Fibroblast of mammary gland (primary cell): Measurements from ENCODE around the gene SPDEF.

Experiments used
- DNase-seq: peaks from one replicate; pipeline ENCODE4 v3.0.0-alpha.2; 2010; ENCODE audit warnings: low read depth
- H3K4me3 ChIP-seq: 2 replicates; pipeline ENCODE4 v1.5.1; 2011; ENCODE audit warnings: low read depth, mild to moderate bottlenecking, low read length, moderate library complexity; ENCODE audit not compliant: control insufficient read depth
- TF ChIP-seq, protein P1 (sequence below): conservative IDR thresholded peaks from 2 replicates; pipeline ENCODE4 v1.5.1; 2011; ENCODE audit warnings: low read depth, low read length, inconsistent platforms; ENCODE audit not compliant: control insufficient read depth, insufficient read depth

The SPDEF gene

DNA sequence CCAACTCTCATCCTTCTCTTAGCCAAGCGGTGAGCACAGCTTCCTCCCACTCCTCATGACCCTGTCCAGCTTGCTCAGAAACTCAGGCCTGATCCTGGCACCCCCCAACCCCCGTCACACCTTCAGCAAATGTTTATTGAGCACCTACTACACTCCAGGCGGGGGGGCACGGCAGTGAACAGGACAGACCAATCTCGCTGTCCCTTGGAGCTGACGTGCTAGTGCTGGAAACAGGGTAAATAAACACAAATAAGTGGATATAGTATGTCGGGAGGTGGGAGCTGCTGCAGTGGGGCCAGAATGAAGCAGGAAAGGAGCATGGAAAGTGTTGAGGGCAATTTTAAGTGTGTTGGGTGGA, 7.4 kb upstream of the SPDEF start:
- DNase-seq, result no peak
- TF ChIP-seq, protein P1, sequence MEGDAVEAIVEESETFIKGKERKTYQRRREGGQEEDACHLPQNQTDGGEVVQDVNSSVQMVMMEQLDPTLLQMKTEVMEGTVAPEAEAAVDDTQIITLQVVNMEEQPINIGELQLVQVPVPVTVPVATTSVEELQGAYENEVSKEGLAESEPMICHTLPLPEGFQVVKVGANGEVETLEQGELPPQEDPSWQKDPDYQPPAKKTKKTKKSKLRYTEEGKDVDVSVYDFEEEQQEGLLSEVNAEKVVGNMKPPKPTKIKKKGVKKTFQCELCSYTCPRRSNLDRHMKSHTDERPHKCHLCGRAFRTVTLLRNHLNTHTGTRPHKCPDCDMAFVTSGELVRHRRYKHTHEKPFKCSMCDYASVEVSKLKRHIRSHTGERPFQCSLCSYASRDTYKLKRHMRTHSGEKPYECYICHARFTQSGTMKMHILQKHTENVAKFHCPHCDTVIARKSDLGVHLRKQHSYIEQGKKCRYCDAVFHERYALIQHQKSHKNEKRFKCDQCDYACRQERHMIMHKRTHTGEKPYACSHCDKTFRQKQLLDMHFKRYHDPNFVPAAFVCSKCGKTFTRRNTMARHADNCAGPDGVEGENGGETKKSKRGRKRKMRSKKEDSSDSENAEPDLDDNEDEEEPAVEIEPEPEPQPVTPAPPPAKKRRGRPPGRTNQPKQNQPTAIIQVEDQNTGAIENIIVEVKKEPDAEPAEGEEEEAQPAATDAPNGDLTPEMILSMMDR, result no peak
- no peak overlapping the region for H3K4me3 ChIP-seq

- TF ChIP-seq, protein P1, result no peak
- H3K4me3 ChIP-seq, result no peak overlapping the region
- DNase-seq, result no peak
Observed at GRCh38 chr6:34562861-34563512, 6.9 kb upstream of the SPDEF start.

DNA sequence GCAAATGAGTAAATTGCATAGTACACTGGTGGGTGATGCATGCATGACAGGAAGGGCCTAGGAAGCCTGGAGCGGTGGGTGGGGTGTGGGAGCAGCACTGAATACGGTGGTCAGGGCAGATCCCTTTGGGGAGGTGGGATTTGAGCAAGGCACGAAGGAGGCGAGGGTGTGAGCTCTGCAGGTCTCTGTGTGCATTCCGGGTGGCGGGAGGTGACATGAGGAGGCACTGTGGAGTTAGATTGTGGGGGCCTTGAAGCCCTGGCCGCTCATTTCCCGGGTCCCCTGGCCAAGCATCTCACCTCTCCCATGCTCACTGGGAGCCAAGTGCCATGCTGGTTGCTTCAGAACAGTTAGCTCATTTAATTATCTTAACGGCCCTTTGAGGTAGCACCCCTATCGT, 6.2 kb upstream of the SPDEF start:
- no peak overlapping the region for H3K4me3 ChIP-seq

DNA sequence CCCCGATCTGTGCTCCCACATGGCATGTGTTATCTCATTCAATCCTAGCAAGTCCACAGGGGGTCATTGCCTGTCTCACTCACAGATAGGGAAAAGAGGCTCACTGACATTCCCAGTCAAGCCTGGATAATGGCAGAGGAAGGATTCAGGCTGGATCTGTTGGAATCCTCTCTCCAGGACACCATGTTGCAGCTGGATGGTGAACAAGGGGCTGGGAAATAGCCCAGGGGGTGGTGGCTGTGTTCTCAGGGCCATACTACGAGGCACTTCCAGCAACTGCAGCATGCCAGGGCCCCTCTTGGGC, 5.0 kb upstream of the SPDEF start:
- H3K4me3 ChIP-seq, result no peak overlapping the region
- no peak for DNase-seq
- TF ChIP-seq, protein P1, result no peak

More for the DNA sequence above, 6.2 kb upstream of the SPDEF start:
- no peak for DNase-seq
- TF ChIP-seq, protein P1, result no peak

DNA sequence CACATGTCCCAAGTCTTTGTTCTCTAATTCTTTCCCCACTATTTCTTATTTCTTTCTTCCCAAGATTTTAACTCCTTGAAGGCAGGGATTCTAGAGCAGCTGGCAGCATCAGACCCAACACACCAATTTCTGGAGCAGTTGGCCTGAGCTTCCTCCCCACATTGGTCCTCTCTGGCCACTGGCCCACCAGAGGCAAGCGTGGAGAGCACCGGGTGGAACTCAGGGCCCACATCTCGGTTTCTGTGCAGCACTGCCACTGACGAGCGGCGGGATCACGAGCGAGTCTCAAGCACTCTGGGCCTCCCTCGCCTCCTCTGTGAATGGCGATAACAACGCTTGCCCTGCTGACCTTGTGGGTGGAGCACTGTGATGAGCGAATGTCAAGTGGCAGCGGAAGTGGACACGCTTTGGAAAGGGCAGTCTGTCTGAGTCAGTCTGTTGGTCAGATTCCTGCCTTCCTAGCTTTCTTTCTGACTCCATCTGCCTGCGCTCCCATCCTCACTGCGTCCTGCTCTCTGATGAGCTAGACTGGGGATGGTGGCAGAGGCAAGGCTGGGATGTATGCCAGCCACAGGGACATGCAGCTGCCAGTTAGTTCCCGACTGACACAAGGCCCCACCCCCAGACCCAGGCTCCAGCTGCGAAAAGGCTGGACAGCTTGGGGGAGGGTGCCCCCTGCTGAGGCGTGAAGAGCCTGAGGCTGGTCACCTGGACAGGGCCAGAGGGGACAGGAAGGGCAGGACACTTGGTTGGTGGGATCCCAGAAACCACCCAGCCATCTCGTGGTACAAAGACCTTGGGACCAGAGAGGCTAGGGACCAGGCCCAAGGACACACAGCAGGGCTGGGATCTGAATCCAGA, 4.5 kb upstream of the SPDEF start:
- TF ChIP-seq, protein P1, result no peak
- peak; percentile 43 for DNase-seq
- H3K4me3 ChIP-seq, result no peak overlapping the region

DNA sequence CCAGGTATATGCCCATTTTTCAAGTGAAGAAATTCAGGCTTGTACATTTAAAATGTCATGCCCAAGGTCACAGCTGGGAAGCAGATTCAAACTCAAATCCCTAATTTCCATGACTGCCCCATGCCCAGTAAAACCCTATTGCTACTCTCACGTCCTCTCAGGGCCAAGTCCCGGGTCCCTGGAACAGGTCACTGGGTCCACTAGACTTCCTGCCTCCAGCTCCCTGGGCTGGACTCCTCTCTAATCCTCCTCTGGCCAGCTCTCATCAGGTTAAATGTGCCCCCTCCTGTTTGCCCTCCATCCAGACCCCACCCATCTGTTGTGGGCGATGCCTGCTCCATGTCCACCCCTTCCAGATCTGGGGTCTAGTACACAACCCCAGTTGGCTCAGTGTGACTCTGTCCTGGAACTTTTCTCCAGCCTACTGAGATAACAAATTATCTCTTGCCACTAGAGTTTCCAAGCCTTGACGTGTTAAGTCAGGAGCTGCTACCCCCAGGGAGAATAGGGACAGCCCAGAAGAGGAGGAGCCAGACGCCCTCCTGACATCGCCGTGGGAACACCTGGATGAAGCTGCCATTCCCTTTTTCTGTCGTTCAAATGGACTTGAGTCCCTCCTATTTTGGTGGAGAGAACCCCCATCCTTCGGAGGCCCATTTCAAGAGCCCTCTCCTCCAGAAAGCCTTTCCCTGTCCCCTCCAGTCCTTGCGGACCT, 3.7 kb upstream of the SPDEF start:
- DNase-seq, result no peak
- no peak overlapping the region for H3K4me3 ChIP-seq
- TF ChIP-seq, protein P1, result no peak
